RWPE2 (cell line): Measurements from ENCODE around the gene PLA2G2E.
"Not testable (repeated sequence)": the region's sequence is repeated elsewhere in the genome, so short reads cannot be mapped to it uniquely, and the experiment has no call there.

Source experiments
- ATAC-seq: fragments of 200-7000 bp; cut with Tn5 transposase; 3 replicates; pipeline ENCODE4 v1.9.1; 2021; ENCODE audit warnings: low read depth
- DNase-seq: peaks from one replicate; pipeline ENCODE4 v3.0.0-alpha.2; 2020; ENCODE audit warnings: low spot score
- H3K27ac ChIP-seq: fragments of 450-650 bp; 2 replicates; pipeline ENCODE4 v1.5.1; 2017; ENCODE audit warnings: mild to moderate bottlenecking; ENCODE audit not compliant: poor library complexity, severe bottlenecking
- H3K27me3 ChIP-seq: fragments of 250-450 bp; sonication (Bioruptor Pico); 2 replicates; pipeline ENCODE4 v1.5.1; 2021; ENCODE audit warnings: mild to moderate bottlenecking, moderate library complexity; ENCODE audit not compliant: insufficient read depth, poor library complexity, severe bottlenecking
- H3K36me3 ChIP-seq: fragments of 250-450 bp; sonication (Bioruptor Pico); 2 replicates; pipeline ENCODE4 v1.5.1; 2020; ENCODE audit warnings: low read depth, mild to moderate bottlenecking, moderate library complexity
- H3K4me1 ChIP-seq: fragments of 250-450 bp; sonication (Bioruptor Pico); 2 replicates; pipeline ENCODE4 v1.5.1; 2021; ENCODE audit warnings: mild to moderate bottlenecking, moderate library complexity; ENCODE audit not compliant: insufficient read depth, poor library complexity, severe bottlenecking
- H3K4me3 ChIP-seq: fragments of 250-450 bp; sonication (Bioruptor Pico); 2 replicates; pipeline ENCODE4 v1.5.1; 2021; ENCODE audit warnings: mild to moderate bottlenecking, moderate library complexity; ENCODE audit not compliant: severe bottlenecking
- H3K9me3 ChIP-seq: fragments of 250-450 bp; sonication (Bioruptor Pico); 2 replicates; pipeline ENCODE4 v1.5.1; 2021; ENCODE audit warnings: mild to moderate bottlenecking, moderate library complexity; ENCODE audit not compliant: severe bottlenecking
- CTCF ChIP-seq: fragments of 450-650 bp; IDR thresholded peaks from one replicate; pipeline ENCODE4 v1.5.1; 2017; ENCODE audit warnings: mild to moderate bottlenecking, moderate library complexity; ENCODE audit not compliant: poor library complexity, severe bottlenecking

Gene PLA2G2E

GRCh38 chr1:19936061-19936750, 12.8 kb upstream of the PLA2G2E start:
- TF ChIP-seq CTCF: no peak

GRCh38 chr1:19934336-19934735, 10.9 kb upstream of the PLA2G2E start:
- Histone ChIP-seq H3K27me3 (no peaks in the 10 kb centered on the region), H3K27ac (no peak overlapping the region), H3K4me1 (no peaks in the 10 kb centered on the region), H3K36me3 (no peaks in the 10 kb centered on the region), H3K4me3 (no peak overlapping the region), H3K9me3 (peaks cover 2% of the 10 kb centered on the region)
- DNase-seq (no peak), ATAC-seq (no peak)
- no peak for TF ChIP-seq CTCF

More at GRCh38 chr1:19936061-19936750, 12.8 kb upstream of the PLA2G2E start:
- Histone ChIP-seq H3K27me3 (no peaks in the 10 kb centered on the region), H3K36me3 (no peaks in the 10 kb centered on the region), H3K9me3 (peaks cover 2% of the 10 kb centered on the region), H3K27ac (no peak overlapping the region), H3K4me1 (no peaks in the 10 kb centered on the region), H3K4me3 (no peak overlapping the region)
- no peak for DNase-seq
- no peak for ATAC-seq

GRCh38 chr1:19932866-19933265, 9.4 kb upstream of the PLA2G2E start:
- Histone ChIP-seq H3K27me3 (no peaks in the 10 kb centered on the region), H3K4me1 (no peaks in the 10 kb centered on the region), H3K36me3 (no peaks in the 10 kb centered on the region), H3K4me3 (no peak overlapping the region), H3K9me3 (peaks cover 2% of the 10 kb centered on the region), H3K27ac (no peak overlapping the region)
- ATAC-seq (no peak), DNase-seq (no peak)
- TF ChIP-seq CTCF: no peak

- not testable (repeated sequence) for H3K27ac ChIP-seq, H3K36me3 ChIP-seq, DNase-seq, H3K4me3 ChIP-seq, H3K9me3 ChIP-seq, ATAC-seq, H3K27me3 ChIP-seq
- peaks cover 24% of the 10 kb centered on the region for H3K4me1 ChIP-seq
These were observed 3.7 kb upstream of the PLA2G2E start for GRCh38 chr1:19927130-19927421.

GRCh38 chr1:19926296-19927129, 3.1 kb upstream of the PLA2G2E start:
- Histone ChIP-seq H3K4me1 (peaks cover 24% of the 10 kb centered on the region), H3K27me3 (no peaks in the 10 kb centered on the region)
- ATAC-seq: peak; percentile 73

More at GRCh38 chr1:19926296-19927129, 3.1 kb upstream of the PLA2G2E start:
- no peaks in the 10 kb centered on the region for H3K36me3 ChIP-seq
- no peak for DNase-seq
- H3K27ac ChIP-seq: no peak overlapping the region
- no peak overlapping the region for H3K4me3 ChIP-seq
- no peaks in the 10 kb centered on the region for H3K9me3 ChIP-seq
- TF ChIP-seq CTCF: no peak
